ENCODE results near the gene POLA1. TPM values are rescaled to one million over a fixed set of nuclear protein-coding genes. Genes with fewer than 3 reads are reported as not detected.

POLA1 gene
- total RNA-seq, 4 donors from 2014 or later, result 1.2 to 9.1 (median 5.4) TPM

GRCh38 chrX:24925430-24925829 is 231.7 kb downstream of the POLA1 start:
- WGBS, 2 donors (ENCODE audit: low coverage in 1 of 2), result 68 to 80% methylated on average over 1 to 2 of the region's 2 CpGs
- Histone ChIP-seq H3K36me3 (no peaks in the 10 kb centered on the region), H3K9me3 (no peaks in the 10 kb centered on the region), H3K4me3 (no peak overlapping the region), H3K27me3 (no peaks in the 10 kb centered on the region), H3K27ac (no peak overlapping the region), H3K4me1 (no peaks in the 10 kb centered on the region)
- TF ChIP-seq EP300 (IDR thresholded peaks at IDR 0.05; ENCODE audit: low read depth) (no peak), POLR2A (IDR thresholded peaks at IDR 0.05) (no peak), POLR2AphosphoS5 (IDR thresholded peaks at IDR 0.05) (no peak)
- DNase-seq, result no peak
- in situ Hi-C loops (cut with MboI; ENCODE audit: low pct_ligation_motif_present in 1 of 4, low pct_unique_long_range_greater_than_20kb in 1 of 4, low sequenced_read_pairs in 3 of 4) (no loop called here), intact Hi-C loops (cut with DNase I; ENCODE audit: low total_unique reads) (no loop called here)

- no peak overlapping the region for H3K4me3 ChIP-seq
- no peak for TF ChIP-seq POLR2A (IDR thresholded peaks at IDR 0.05)
- no peak for TF ChIP-seq POLR2AphosphoS5 (IDR thresholded peaks at IDR 0.05)
- no peak for TF ChIP-seq CTCF (IDR thresholded peaks at IDR 0.05)
- no peaks in the 10 kb centered on the region for H3K36me3 ChIP-seq
- H3K9me3 ChIP-seq, result no peaks in the 10 kb centered on the region
- no peaks in the 10 kb centered on the region for H3K27me3 ChIP-seq
- 73 to 88% methylated on average over 5 of the region's 5 CpGs for WGBS, 2 donors (ENCODE audit: low coverage in 1 of 2)
- intact Hi-C loops (cut with DNase I; ENCODE audit: low total_unique reads), result no loop called here
- no peak overlapping the region for H3K27ac ChIP-seq
- no peak for DNase-seq
- H3K4me1 ChIP-seq, result no peaks in the 10 kb centered on the region
- in situ Hi-C loops (cut with MboI; ENCODE audit: low pct_ligation_motif_present in 1 of 4, low pct_unique_long_range_greater_than_20kb in 1 of 4, low sequenced_read_pairs in 3 of 4), result no loop called here
Observed at GRCh38 chrX:24927372-24927771, 233.7 kb downstream of the POLA1 start.

- intact Hi-C loops (cut with DNase I; ENCODE audit: low total_unique reads), result no loop called here
- TF ChIP-seq CTCF (IDR thresholded peaks at IDR 0.05), result no peak
- no peak for TF ChIP-seq POLR2A (IDR thresholded peaks at IDR 0.05)
- no peak for TF ChIP-seq EP300 (IDR thresholded peaks at IDR 0.05; ENCODE audit: low read depth)
- TF ChIP-seq POLR2AphosphoS5 (IDR thresholded peaks at IDR 0.05), result no peak
- in situ Hi-C loops (cut with MboI; ENCODE audit: low pct_ligation_motif_present in 1 of 4, low pct_unique_long_range_greater_than_20kb in 1 of 4, low sequenced_read_pairs in 3 of 4), result no loop called here
- 78 to 96% methylated on average over 3 to 6 of the region's 6 CpGs for WGBS, 2 donors (ENCODE audit: low coverage in 1 of 2)
- no peak overlapping the region for H3K4me3 ChIP-seq
- H3K4me1 ChIP-seq, result no peaks in the 10 kb centered on the region
- no peak overlapping the region for H3K27ac ChIP-seq
- H3K36me3 ChIP-seq, result no peaks in the 10 kb centered on the region
- H3K27me3 ChIP-seq, result no peaks in the 10 kb centered on the region
- DNase-seq, result no peak
- H3K9me3 ChIP-seq, result no peaks in the 10 kb centered on the region
Observed at GRCh38 chrX:24928114-24928513, 234.4 kb downstream of the POLA1 start.

GRCh38 chrX:24934279-24934678 is 240.6 kb downstream of the POLA1 start:
- TF ChIP-seq POLR2A (IDR thresholded peaks at IDR 0.05), result no peak
- TF ChIP-seq CTCF (IDR thresholded peaks at IDR 0.05), result no peak
- TF ChIP-seq POLR2AphosphoS5 (IDR thresholded peaks at IDR 0.05), result no peak
- no peak for TF ChIP-seq EP300 (IDR thresholded peaks at IDR 0.05; ENCODE audit: low read depth)
- intact Hi-C loops (cut with DNase I; ENCODE audit: low total_unique reads), result no loop called here
- no peaks in the 10 kb centered on the region for H3K36me3 ChIP-seq
- no peak for DNase-seq
- in situ Hi-C loops (cut with MboI; ENCODE audit: low pct_ligation_motif_present in 1 of 4, low pct_unique_long_range_greater_than_20kb in 1 of 4, low sequenced_read_pairs in 3 of 4), result no loop called here
- no peaks in the 10 kb centered on the region for H3K27me3 ChIP-seq
- H3K27ac ChIP-seq, result no peak overlapping the region
- no peak overlapping the region for H3K4me3 ChIP-seq
- H3K9me3 ChIP-seq, result no peaks in the 10 kb centered on the region
- H3K4me1 ChIP-seq, result no peaks in the 10 kb centered on the region

- 38 to 57% methylated on average over 1 to 4 of the region's 4 CpGs for WGBS, 2 donors (ENCODE audit: low coverage in 1 of 2)
- Histone ChIP-seq H3K9me3 (no peaks in the 10 kb centered on the region), H3K27me3 (no peaks in the 10 kb centered on the region), H3K27ac (no peak overlapping the region), H3K4me1 (no peaks in the 10 kb centered on the region), H3K36me3 (no peaks in the 10 kb centered on the region), H3K4me3 (no peak overlapping the region)
- no peak for DNase-seq
- no peak for TF ChIP-seq EP300 (IDR thresholded peaks at IDR 0.05; ENCODE audit: low read depth)
- TF ChIP-seq CTCF (IDR thresholded peaks at IDR 0.05), result no peak
- TF ChIP-seq POLR2AphosphoS5 (IDR thresholded peaks at IDR 0.05), result peak; percentile 33 to 73 (median 59)
- TF ChIP-seq POLR2A (IDR thresholded peaks at IDR 0.05), result no peak
- in situ Hi-C loops (cut with MboI; ENCODE audit: low pct_ligation_motif_present in 1 of 4, low pct_unique_long_range_greater_than_20kb in 1 of 4, low sequenced_read_pairs in 3 of 4), result no loop called here
- intact Hi-C loops (cut with DNase I; ENCODE audit: low total_unique reads), result no loop called here
Observed at GRCh38 chrX:24945009-24945408, 251.3 kb downstream of the POLA1 start.

All from transverse colon (tissue), 4 donors.